Adrenal gland (tissue), 12 donors: ENCODE measurements around the gene RALGPS1. TPM values are rescaled to one million over a fixed set of nuclear protein-coding genes. Genes with fewer than 3 reads are reported as not detected.

Source experiments
- DNase-seq, 7 donors: peaks; one replicate each; pipeline ENCODE4 v3.0.0-alpha.2; 2019 to 2020
- H3K27ac ChIP-seq, 5 donors: fragments of 200-600 bp; sonication (generic) in 4 of 5; 1 replicate in 3 of 5; 2 replicates in 2 of 5; pipeline versions ENCODE4 v1.5.1 to v1.8.0; 2016 to 2020; ENCODE audit warnings: mild to moderate bottlenecking in 1 of 5
- H3K27me3 ChIP-seq: fragments of 200-600 bp; 2 replicates; pipeline ENCODE4 v1.8.0; 2021
- H3K36me3 ChIP-seq, 2 donors: fragments of 200-600 bp; replicated peaks in 1 of 2; 1 replicate in 1 of 2; 2 replicates in 1 of 2; pipeline versions ENCODE4 v1.5.1 to v1.8.0; 2018 to 2022
- H3K4me1 ChIP-seq, 2 donors: fragments of 200-600 bp; replicated peaks in 1 of 2; 1 replicate in 1 of 2; 2 replicates in 1 of 2; pipeline versions ENCODE4 v1.5.1 to v1.8.0; 2018 to 2021
- H3K4me3 ChIP-seq, 4 donors: fragments of 200-600 bp; sonication (generic) in 3 of 4; one replicate each; pipeline ENCODE4 v1.5.1; 2016 to 2018
- H3K9me3 ChIP-seq, 3 donors: fragments of 200-600 bp; sonication (generic) in 1 of 3; replicated peaks in 1 of 3; 1 replicate in 2 of 3; 2 replicates in 1 of 3; pipeline versions ENCODE4 v1.5.1 to v1.8.0; 2016 to 2021
- POLR2A ChIP-seq, 2 donors: fragments of 450-650 bp; IDR thresholded peaks; one replicate each; pipeline ENCODE4 v1.6.1; 2017; ENCODE audit warnings: antibody characterized with exemption in 2 of 2, mild to moderate bottlenecking in 2 of 2, moderate library complexity in 1 of 2
- WGBS, 4 donors: extraction: QIAGEN DNeasy Blood & Tissue Kit in 2 of 4; methylation state at CpG; one replicate each; pipeline versions ENCODE4 v1.1.5 to v1.1.7; 2013 to 2017; 5-methylcytosine and 5-hydroxymethylcytosine counted together
- intact Hi-C, 2 donors: fragments of 100-400 bp; cut with DNase I; formaldehyde crosslinking; loops; one replicate each; pipeline versions ENCODE4 v1.14.1 to v1.15.0; 2022 to 2023
- polyA plus RNA-seq, 3 donors: library from polyadenylated mRNA; stranded (reverse); fragments of 200-250 nt in 2 of 3; fragments of 350-450 nt in 1 of 3; fragmentation: Illumina TruSeq in 1 of 3; extraction: RNeasy Lipid Tissue Mini Kit (QIAGEN cat#74804) in 1 of 3; gene quantifications; one replicate each; pipeline ENCODE4 v1.2.3, GENCODE V29; 2013 to 2014
- total RNA-seq, 9 donors: library from RNA; depleted of rRNA in 4 of 9; stranded (reverse); fragments of >200 nt in 4 of 9; fragments of 120-200 nt in 1 of 9; fragmentation: NEBNext Ultra II Directional in 1 of 9; extraction: Animal tissue kit (Norgen Biotek cat#: 25700) in 1 of 9; gene quantifications; one replicate each; pipeline versions ENCODE4 v1.1.0 to v1.2.4, GENCODE V29; 2013 to 2023
- TF ChIP-seq, protein P1 (sequence below), 6 experiments: fragments of 450-650 bp in 4 of 6; fragments of 200-600 bp in 2 of 6; sonication (generic) in 1 of 6; IDR thresholded peaks; 1 replicate in 5 of 6; 2 replicates in 1 of 6; pipeline versions ENCODE4 v1.5.1 to v1.8.0; 2016 to 2021; ENCODE audit warnings: antibody characterized with exemption in 6 of 6, mild to moderate bottlenecking in 2 of 6, moderate library complexity in 1 of 6
- donor health status: healthy with polysubstance abuse.
- donor health status: Bipolar disorder and iron deficiency.
- donor health status: DM: yes; HTN: yes; CAD: no.
- donor health status: DM: no; HTN: no; CAD: no.
- donor health status: DM: no; HTN: no; CAD: no.
- donor health status: DM: yes; HTN: yes; CAD: no.

RALGPS1 gene
- total and polyA plus RNA-seq, 12 donors: 2.8 to 9.9 (median 5.1) TPM

DNA sequence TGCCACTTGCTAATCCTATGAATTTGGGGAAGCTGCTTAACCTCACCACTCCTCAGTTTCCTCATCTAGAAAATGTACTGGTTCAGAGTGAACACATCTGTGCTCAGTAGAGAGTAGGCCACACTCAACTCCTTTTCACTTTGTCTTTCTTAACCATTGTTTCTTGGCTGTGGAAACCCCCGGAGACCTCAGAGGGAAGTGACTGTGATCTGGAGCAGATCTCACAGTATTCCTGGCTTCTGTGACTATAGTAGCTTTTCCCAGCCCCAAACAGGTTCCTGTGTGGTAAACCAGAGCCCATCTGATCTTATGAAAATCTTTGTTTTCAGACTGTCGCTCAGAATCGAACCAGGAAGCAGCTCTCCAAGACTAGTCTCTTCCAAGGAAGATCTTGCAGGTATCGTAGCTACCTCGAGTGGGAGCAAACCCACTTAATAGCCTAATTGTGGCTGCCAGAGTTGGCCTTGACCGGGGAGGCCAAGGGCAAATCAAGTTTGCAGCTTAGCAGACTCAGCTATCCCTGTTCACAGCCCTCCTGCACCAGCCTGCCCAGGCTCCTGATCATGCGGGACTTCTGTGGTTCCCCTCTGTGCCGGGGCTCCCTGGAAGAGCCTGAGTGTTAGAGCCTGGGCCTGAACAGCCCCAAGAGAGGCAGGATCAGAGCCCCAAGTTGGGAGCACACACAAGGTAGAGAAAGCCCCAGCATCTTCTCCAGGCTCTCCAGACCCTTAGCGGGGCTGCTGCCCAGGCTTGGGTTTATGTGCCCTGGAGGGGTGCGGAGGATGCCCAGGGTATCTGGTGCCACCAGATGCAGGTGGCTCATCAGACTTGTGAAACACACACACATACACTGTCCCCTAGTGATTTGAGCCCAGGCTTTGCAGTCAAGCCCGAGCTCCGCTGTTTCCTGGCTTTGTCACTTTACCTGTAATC is 260.1 kb downstream of the RALGPS1 start:
- Histone ChIP-seq H3K27ac (no peak overlapping the region), H3K4me1 (no peaks in the 10 kb centered on the region), H3K27me3 (no peaks in the 10 kb centered on the region), H3K4me3 (no peak overlapping the region), H3K36me3 (no peaks in the 10 kb centered on the region), H3K9me3 (no peaks in the 10 kb centered on the region)
- peak in 5 of 7 donors; percentile 5 to 38 (median 8) for DNase-seq
- WGBS, 4 donors: 86 to 95% (median 90%) methylated on average over 5 to 12 of the region's 12 CpGs
- intact Hi-C loops: no loop called here
- TF ChIP-seq POLR2A (IDR thresholded peaks at IDR 0.05): no peak
- TF ChIP-seq, protein P1, sequence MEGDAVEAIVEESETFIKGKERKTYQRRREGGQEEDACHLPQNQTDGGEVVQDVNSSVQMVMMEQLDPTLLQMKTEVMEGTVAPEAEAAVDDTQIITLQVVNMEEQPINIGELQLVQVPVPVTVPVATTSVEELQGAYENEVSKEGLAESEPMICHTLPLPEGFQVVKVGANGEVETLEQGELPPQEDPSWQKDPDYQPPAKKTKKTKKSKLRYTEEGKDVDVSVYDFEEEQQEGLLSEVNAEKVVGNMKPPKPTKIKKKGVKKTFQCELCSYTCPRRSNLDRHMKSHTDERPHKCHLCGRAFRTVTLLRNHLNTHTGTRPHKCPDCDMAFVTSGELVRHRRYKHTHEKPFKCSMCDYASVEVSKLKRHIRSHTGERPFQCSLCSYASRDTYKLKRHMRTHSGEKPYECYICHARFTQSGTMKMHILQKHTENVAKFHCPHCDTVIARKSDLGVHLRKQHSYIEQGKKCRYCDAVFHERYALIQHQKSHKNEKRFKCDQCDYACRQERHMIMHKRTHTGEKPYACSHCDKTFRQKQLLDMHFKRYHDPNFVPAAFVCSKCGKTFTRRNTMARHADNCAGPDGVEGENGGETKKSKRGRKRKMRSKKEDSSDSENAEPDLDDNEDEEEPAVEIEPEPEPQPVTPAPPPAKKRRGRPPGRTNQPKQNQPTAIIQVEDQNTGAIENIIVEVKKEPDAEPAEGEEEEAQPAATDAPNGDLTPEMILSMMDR (IDR thresholded peaks at IDR 0.05): no peak

DNA sequence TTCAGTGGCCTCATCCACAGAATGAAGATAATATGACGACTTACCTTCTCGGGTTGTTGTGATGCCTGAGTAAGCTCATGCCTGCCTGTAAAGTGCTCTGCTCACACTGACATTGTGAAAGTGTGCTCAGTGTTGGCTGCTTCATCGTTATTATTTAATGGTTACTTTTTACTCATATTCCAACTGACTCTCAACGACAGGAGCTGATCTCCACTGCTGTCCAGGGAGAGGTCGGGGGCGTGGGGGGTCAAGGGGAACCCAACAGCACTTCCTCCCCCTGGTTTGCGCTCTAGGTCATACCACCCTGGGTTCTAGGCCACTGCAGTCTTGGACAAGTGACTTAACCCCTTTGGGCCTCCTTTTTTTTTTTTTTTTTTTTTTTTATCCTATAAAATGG is 260.7 kb downstream of the RALGPS1 start:
- Histone ChIP-seq H3K4me3 (no peak overlapping the region), H3K27ac (no peak overlapping the region), H3K4me1 (no peaks in the 10 kb centered on the region), H3K27me3 (no peaks in the 10 kb centered on the region), H3K9me3 (no peaks in the 10 kb centered on the region), H3K36me3 (no peaks in the 10 kb centered on the region)
- 93 to 96% (median 94%) methylated on average over 6 to 7 of the region's 7 CpGs for WGBS, 4 donors
- peak in 4 of 7 donors; percentile 3 to 33 (median 10) for DNase-seq
- no peak for TF ChIP-seq POLR2A (IDR thresholded peaks at IDR 0.05)
- TF ChIP-seq, protein P1 (IDR thresholded peaks at IDR 0.05): no peak
- intact Hi-C loops: no loop called here

DNA sequence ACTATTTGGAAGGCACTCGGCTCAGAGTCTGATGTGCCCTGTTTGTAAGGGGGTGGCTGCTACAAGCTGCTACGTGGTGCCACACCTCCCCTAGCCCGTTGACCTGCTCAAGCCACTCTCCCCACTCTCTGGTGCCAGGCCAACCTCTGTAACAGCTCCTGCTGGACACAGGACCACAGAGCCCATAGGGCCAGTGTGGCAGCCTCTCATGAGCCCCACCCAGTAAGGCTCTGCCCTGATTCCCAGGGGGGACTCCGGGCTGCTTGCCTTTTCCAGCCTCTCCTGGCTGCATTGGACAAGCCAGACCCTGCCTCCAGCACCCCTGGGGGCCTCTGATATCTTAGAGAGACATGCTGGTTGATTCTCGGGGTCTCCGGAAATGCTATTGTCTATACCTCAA is 261.2 kb downstream of the RALGPS1 start:
- 93 to 98% (median 94%) methylated on average over 6 of the region's 6 CpGs for WGBS, 4 donors
- TF ChIP-seq, protein P1 (IDR thresholded peaks at IDR 0.05): no peak
- no peak for TF ChIP-seq POLR2A (IDR thresholded peaks at IDR 0.05)
- intact Hi-C loops: no loop called here
- H3K4me1 ChIP-seq: peaks cover 0 to under 1% of the 10 kb centered on the region in 2 donors
- H3K27me3 ChIP-seq: no peaks in the 10 kb centered on the region
- DNase-seq: peak in 4 of 7 donors; percentile 6 to 43 (median 11)
- H3K4me3 ChIP-seq: no peak overlapping the region
- H3K36me3 ChIP-seq: no peaks in the 10 kb centered on the region
- H3K27ac ChIP-seq: no peak overlapping the region
- H3K9me3 ChIP-seq: no peaks in the 10 kb centered on the region

DNA sequence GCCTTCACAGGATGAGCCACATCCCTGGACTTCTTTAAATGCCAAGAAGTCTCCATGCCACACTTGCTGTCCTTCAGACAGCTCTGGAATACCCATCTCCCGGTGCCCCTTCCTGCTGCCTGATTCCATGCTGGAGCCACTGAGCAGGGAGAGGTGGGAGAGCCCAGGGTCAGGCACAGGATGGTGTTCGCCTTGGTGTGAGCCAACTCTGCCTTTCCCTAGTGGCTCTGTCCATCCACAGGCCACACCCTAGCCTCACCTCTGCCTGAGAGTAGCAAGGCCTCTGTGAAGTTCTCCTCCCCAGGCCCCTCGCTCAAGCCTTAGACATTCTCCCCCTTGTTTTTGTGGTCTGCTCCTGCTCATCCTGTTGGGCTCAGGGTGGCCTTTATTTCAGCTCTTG is 262.0 kb downstream of the RALGPS1 start:
- peaks cover 0 to 9% of the 10 kb centered on the region in 2 donors for H3K4me1 ChIP-seq
- no peak overlapping the region for H3K27ac ChIP-seq
- no peak for TF ChIP-seq POLR2A (IDR thresholded peaks at IDR 0.05)
- TF ChIP-seq, protein P1 (IDR thresholded peaks at IDR 0.05): no peak
- intact Hi-C loops: no loop called here
- no peaks in the 10 kb centered on the region for H3K27me3 ChIP-seq
- 91 to 97% (median 95%) methylated on average over 3 of the region's 3 CpGs for WGBS, 4 donors
- no peak overlapping the region for H3K4me3 ChIP-seq
- DNase-seq: peak in 3 of 7 donors; percentile 2 to 11 (median 5)
- no peaks in the 10 kb centered on the region for H3K36me3 ChIP-seq
- no peaks in the 10 kb centered on the region for H3K9me3 ChIP-seq
